B cell (primary cell): ENCODE results near the gene ZMIZ1. TPM values are rescaled to one million over a fixed set of nuclear protein-coding genes. Genes with fewer than 3 reads are reported as not detected.

Experiments used
- ATAC-seq: fragments of 200-7000 bp; cut with Tn5 transposase; one replicate; pipeline ENCODE4 v1.10.0; 2021; ENCODE audit warnings: low read depth, mild to moderate bottlenecking, moderate number of reproducible peaks, moderate library complexity
- CTCF ChIA-PET: fragments of 350-600 bp; sonication (Branson Sonifier 250); formaldehyde crosslinking; loops from one replicate; lab custom pipeline; 2021; ENCODE audit warnings: antibody characterized with exemption, inconsistent platforms; lab: Charles Lee
- POLR2A ChIA-PET: fragments of 350-600 bp; sonication (Branson Sonifier 250); formaldehyde crosslinking; loops from one replicate; lab custom pipeline; 2021; ENCODE audit warnings: antibody characterized with exemption; lab: Charles Lee
- DNase-seq: peaks from one replicate; pipeline ENCODE4 v3.0.0; 2013
- H2AFZ ChIP-seq: 2 replicates; pipeline ENCODE4 v1.6.1; 2012; ENCODE audit warnings: mild to moderate bottlenecking, low read depth, low read length; ENCODE audit not compliant: insufficient read depth, poor library complexity, severe bottlenecking
- H3K27ac ChIP-seq, 2 donors: 1 replicate in 1 of 2; 2 replicates in 1 of 2; pipeline ENCODE4 v1.5.1; 2012 to 2013; ENCODE audit warnings: low read length in 2 of 2, mild to moderate bottlenecking in 2 of 2, moderate library complexity in 1 of 2
- H3K27me3 ChIP-seq, 4 experiments: fragments of 200-600 bp in 1 of 4; sonication (generic) in 1 of 4; replicated peaks in 1 of 4; 1 replicate in 2 of 4; 2 replicates in 2 of 4; pipeline versions ENCODE4 v1.6.1 to v1.7.0; 2013 to 2016; ENCODE audit warnings: low read length in 3 of 4, mild to moderate bottlenecking in 2 of 4, mixed read lengths in 1 of 4, moderate library complexity in 1 of 4; ENCODE audit not compliant: insufficient read depth in 4 of 4, control insufficient read depth in 3 of 4; ENCODE audit errors: control extremely low read depth in 1 of 4
- H3K36me3 ChIP-seq, 2 experiments: replicated peaks in 1 of 2; 1 replicate in 1 of 2; 2 replicates in 1 of 2; pipeline versions ENCODE4 v1.6.1 to v1.7.1; 2013; ENCODE audit warnings: low read length in 1 of 2; ENCODE audit not compliant: insufficient read depth in 2 of 2, control insufficient read depth in 1 of 2; ENCODE audit errors: control extremely low read depth in 1 of 2, extremely low read depth in 1 of 2
- H3K4me1 ChIP-seq, 2 donors: fragments of 200-600 bp in 1 of 2; sonication (generic) in 1 of 2; 1 replicate in 1 of 2; 2 replicates in 1 of 2; pipeline versions ENCODE4 v1.5.1 to v1.6.1; 2013 to 2017; ENCODE audit warnings: low read length in 2 of 2; ENCODE audit not compliant: control insufficient read depth in 2 of 2, insufficient read depth in 2 of 2
- H3K4me2 ChIP-seq: replicated peaks from 2 replicates; pipeline ENCODE3; 2012; ENCODE audit warnings: mild to moderate bottlenecking, low read depth, low read length; ENCODE audit not compliant: poor library complexity, severe bottlenecking
- H3K4me3 ChIP-seq, 5 experiments: fragments of 200-600 bp in 1 of 5; sonication (generic) in 1 of 5; 1 replicate in 3 of 5; 2 replicates in 2 of 5; pipeline versions ENCODE4 v1.5.1 to v1.7.0; 2011 to 2016; ENCODE audit warnings: low read length in 4 of 5, mild to moderate bottlenecking in 4 of 5, low read depth in 2 of 5, control low read depth in 1 of 5, moderate library complexity in 1 of 5; ENCODE audit not compliant: insufficient read depth in 1 of 5; ENCODE audit errors: control extremely low read depth in 1 of 5, extremely low read depth in 1 of 5
- H3K79me2 ChIP-seq: fragments of 200-600 bp; sonication (generic); one replicate; pipeline ENCODE4 v1.6.0; 2016; ENCODE audit warnings: low read length; ENCODE audit not compliant: control insufficient read depth, insufficient read depth
- H3K9ac ChIP-seq: fragments of 200-600 bp; sonication (generic); 2 replicates; pipeline ENCODE4 v1.6.1; 2017; ENCODE audit warnings: mild to moderate bottlenecking, low read length, moderate library complexity
- H3K9me3 ChIP-seq, 3 donors: one replicate each; pipeline versions ENCODE4 v1.6.1 to v1.7.1; 2013; ENCODE audit warnings: low read length in 2 of 3; ENCODE audit not compliant: control insufficient read depth in 2 of 3, insufficient read depth in 1 of 3; ENCODE audit errors: control extremely low read depth in 1 of 3
- H4K20me1 ChIP-seq: 2 replicates; pipeline ENCODE4 v1.6.0; 2012; ENCODE audit warnings: mild to moderate bottlenecking, low read length; ENCODE audit not compliant: insufficient read depth, control insufficient read depth, poor library complexity, severe bottlenecking
- H3K27ac Mint-ChIP-seq: one replicate; pipeline ENCODE4 v1.8.0; 2021; ENCODE audit warnings: mixed read lengths
- H3K27me3 Mint-ChIP-seq: one replicate; pipeline ENCODE4 v1.8.0; 2021; ENCODE audit warnings: mixed read lengths
- H3K4me1 Mint-ChIP-seq: one replicate; pipeline ENCODE4 v1.8.0; 2021; ENCODE audit warnings: mixed read lengths
- H3K4me3 Mint-ChIP-seq: one replicate; pipeline ENCODE4 v1.8.0; 2021; ENCODE audit warnings: mixed read lengths
- H3K9me3 Mint-ChIP-seq: one replicate; pipeline ENCODE4 v1.8.0; 2022; ENCODE audit warnings: mixed read lengths; ENCODE audit not compliant: insufficient read depth
- CTCF ChIP-seq: fragments of 200-600 bp; IDR thresholded peaks from one replicate; pipeline ENCODE4 v1.8.0; 2022; ENCODE audit warnings: antibody characterized with exemption, mild to moderate bottlenecking
- EZH2 ChIP-seq: IDR thresholded peaks from 2 replicates; pipeline ENCODE4 v1.6.1; 2012; ENCODE audit warnings: borderline replicate concordance, low read depth, mild to moderate bottlenecking, moderate library complexity, low read length; ENCODE audit not compliant: insufficient read depth, poor library complexity, severe bottlenecking
- WGBS: methylation state at CpG from one replicate; pipeline ENCODE4 v1.1.5; 2013; ENCODE audit warnings: missing lambda C conversion rate; ENCODE audit not compliant: insufficient coverage; 5-methylcytosine and 5-hydroxymethylcytosine counted together
- intact Hi-C: fragments of 100-400 bp; cut with micrococcal nuclease; formaldehyde crosslinking; loops from one replicate; pipeline ENCODE4 v1.10.0; 2022
- polyA plus RNA-seq: library from polyadenylated mRNA; depleted of rRNA; stranded (reverse); fragments of >200 nt; gene quantifications from 2 replicates; pipeline ENCODE4 v1.2.3, GENCODE V29; 2012
- total RNA-seq, 2 donors: library from RNA; stranded (reverse); fragments of 120-200 nt in 1 of 2; gene quantifications; 1 replicate in 1 of 2; 2 replicates in 1 of 2; pipeline versions ENCODE4 v1.2.3 to v1.2.4, GENCODE V29; 2013 to 2022

Gene ZMIZ1
- total and polyA plus RNA-seq, 2 donors (not counting 1 experiment from before 2014, with no cell fraction given) = 14.3 to 64.9 TPM

GRCh38 chr10:79301754-79302530, 233.2 kb downstream of the ZMIZ1 start:
- H3K27me3 Mint-ChIP-seq = no peaks in the 10 kb centered on the region
- Histone ChIP-seq H3K27me3 (no peaks in the 10 kb centered on the region), H2AFZ (no peak overlapping the region), H3K4me2 (no peak overlapping the region), H3K9ac (no peak overlapping the region), H3K79me2 (no peaks in the 10 kb centered on the region), H4K20me1 (no peaks in the 10 kb centered on the region), H3K4me3 (no peak overlapping the region), H3K9me3 (no peaks in the 10 kb centered on the region), H3K36me3 (peaks cover 0 to 92% of the 10 kb centered on the region in 2 experiments), H3K27ac (no peak overlapping the region), H3K4me1 (no peaks in the 10 kb centered on the region)
- POLR2A ChIA-PET = interaction anchor here (0.8 kb wide), 1 partner anchor 11 kb away, joined by 8 read pairs; no protein-coding TSS in a partner anchor
- ATAC-seq = no peak
- no peak for DNase-seq
- H3K27ac Mint-ChIP-seq = no peak overlapping the region
- H3K9me3 Mint-ChIP-seq = no peaks in the 10 kb centered on the region
- WGBS = 95% methylated on average over 19 of the region's 19 CpGs
- TF ChIP-seq EZH2 = no peak
- no peak for TF ChIP-seq CTCF
- peaks cover 1% of the 10 kb centered on the region for H3K4me1 Mint-ChIP-seq
- no peak overlapping the region for H3K4me3 Mint-ChIP-seq
- intact Hi-C loops = no loop called here
- CTCF ChIA-PET = no interaction called here
